ENCODE data around the gene PTK6.
A peak's percentile ranks its signal among the peaks of the same experiment; 100 is the strongest.
"Not testable (repeated sequence)": the region's sequence is repeated elsewhere in the genome, so short reads cannot be mapped to it uniquely, and the experiment has no call there.

Gene PTK6

DNA sequence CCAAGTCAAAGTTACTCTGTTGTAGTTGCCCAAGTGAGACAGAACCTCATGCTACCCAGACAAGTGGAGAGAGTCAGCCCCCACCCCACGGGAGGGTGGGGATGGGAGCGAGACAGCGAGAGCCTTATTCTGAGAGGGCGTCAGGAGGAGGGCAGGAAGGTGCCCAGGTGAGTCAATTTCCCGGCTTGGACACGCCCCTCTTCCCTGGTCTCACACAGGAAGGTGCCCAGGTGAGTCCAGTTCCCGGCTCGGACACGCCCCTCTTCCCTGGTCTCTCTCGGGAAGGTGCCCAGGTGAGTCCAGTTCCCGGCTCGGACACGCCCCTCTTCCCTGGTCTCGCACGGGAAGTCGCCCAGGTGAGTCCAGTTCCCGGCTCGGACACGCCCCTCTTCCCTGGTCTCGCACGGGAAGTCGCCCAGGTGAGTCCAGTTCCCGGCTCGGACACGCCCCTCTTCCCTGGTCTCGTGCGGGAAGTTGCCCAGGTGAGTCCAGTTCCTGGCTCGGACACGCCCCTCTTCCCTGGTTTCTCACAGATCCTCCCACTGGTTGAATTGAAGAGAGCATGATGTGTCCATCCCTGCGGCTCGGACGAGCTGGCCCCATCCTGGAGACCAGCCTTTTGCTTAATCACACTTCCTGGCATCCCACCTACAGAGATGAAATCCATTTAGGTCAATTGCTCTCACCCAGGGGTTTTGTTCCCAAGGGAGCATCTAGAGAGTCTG lies 57.3 kb downstream of the PTK6 start:
- FAIRE-seq: peak; percentile 61
- DNase-seq (ENCODE audit: low spot score): not testable (repeated sequence)

DNA sequence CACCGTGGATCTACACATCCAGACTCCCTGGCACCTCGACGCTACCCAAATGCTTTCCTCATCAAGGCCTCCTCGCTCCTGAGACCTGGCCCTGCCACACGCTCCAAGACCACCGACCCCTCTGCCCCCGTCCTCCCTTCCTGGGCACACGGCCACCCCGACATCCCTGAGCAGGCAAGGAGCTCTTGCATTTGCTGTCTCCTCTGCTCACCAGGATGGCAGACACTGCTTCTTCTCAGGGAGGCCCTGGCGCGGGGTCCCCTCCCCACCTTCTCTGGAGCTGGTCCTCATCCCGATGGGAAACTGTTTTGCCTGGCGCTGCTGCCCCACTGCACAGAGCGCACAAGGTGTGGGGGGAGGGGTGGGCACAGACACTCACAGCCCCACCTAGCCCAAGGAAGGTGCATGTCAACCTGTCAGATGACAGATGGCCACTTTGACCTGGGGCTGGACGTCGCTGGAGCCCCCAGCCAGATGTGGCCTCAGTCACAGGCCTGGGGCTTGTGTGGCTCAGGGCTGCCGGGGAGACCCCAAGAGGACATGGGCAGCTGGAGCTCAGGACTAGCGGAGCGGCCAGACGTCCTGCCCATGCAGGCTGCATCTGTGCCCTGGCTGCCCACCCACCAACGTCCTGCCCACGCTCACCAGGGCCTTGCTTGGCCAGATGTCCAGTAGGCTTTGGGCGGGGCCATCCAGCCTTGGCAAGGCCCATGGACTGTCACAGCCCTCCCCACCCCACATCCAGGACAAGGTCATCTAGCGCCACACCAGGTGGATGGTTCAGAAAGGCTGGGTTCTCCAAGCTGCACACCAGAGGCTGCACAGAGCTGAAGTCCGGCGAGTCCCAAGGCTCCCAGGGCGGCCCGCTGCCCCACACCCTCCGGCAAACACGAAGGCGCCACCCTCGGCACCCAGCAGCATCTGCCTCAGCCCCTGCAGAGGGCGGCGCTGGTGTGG lies 58.6 kb downstream of the PTK6 start:
- FAIRE-seq (peak; percentile 62), DNase-seq (ENCODE audit: low spot score) (no peak)

Data from urothelium cell line (cell line).